GM21717 (cell line): ENCODE data around the gene JCAD.
"Not testable (repeated sequence)": the region's sequence is repeated elsewhere in the genome, so short reads cannot be mapped to it uniquely, and the experiment has no call there.

Source experiments
- ATAC-seq: cut with Tn5 transposase; IDR thresholded peaks from one replicate; pipeline ENCODE4 v1.9.1; 2021; ENCODE audit warnings: mild to moderate bottlenecking, moderate library complexity; ENCODE audit not compliant: unreplicated experiment

The JCAD gene

DNA sequence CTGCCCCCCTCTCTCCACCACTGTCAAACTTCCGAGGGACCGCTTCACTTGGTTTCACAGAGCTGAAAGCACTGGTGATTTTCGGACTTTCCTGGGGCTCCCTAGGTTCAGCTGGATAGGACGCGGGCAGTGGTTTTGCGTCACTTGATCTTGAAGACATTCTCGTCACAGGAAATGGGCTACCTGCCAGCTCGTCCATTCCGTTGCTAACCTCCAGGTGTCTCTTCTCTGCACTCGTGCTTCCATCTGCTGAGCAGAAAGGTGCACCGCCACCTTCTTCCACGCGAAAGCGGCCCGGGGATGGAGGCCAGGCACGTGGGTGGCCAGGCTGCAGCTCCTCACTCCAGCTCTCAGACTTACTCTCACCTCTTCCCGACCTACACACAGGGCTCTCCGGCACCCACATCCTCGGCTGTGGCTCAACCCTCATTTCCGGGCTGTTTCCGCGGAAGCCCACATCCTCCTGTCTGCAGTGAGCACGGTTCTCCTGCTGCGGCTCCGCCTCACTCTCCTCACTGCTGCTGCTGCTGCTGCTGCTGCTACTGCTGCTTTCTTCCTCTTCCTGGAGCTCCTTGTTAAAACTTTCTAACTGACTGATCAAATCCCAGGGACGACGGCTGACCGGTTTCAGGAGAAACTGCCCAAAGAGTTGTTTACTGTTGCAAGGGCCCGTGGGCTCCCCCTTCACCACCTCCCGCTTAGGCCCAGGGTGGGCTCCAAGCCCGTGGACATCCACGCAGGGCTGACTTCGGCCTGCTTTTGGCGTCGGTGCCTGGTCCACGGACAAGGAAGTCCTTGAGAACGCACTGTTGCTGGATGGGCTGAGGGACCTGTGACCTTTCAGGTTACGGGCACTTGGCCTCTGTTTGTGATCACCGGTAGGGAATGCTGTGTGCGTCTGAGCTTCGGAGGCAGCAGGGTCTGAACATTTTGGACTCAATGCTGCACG, 32.1 kb downstream of the JCAD start:
- peak; percentile 81 for ATAC-seq

DNA sequence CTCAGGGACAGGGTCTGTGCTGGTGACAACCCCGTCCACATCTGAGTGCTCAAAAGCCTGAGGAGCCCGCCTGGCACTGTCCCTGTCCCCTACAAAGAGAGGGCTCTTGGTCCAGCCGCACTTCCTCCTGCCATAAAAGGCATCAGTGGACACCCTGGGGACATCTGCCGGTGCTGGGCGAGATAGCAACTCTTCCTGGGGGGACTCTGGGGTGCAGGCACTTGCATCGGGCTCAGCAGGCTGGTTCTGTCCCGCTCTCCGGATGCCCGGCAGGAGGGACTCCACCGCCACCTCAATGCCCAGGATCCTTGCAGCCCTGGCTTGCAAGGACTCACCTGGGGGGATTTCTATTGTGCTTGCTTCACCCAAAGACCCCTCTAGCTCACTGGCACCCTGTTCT, 32.8 kb downstream of the JCAD start:
- ATAC-seq = no peak

DNA sequence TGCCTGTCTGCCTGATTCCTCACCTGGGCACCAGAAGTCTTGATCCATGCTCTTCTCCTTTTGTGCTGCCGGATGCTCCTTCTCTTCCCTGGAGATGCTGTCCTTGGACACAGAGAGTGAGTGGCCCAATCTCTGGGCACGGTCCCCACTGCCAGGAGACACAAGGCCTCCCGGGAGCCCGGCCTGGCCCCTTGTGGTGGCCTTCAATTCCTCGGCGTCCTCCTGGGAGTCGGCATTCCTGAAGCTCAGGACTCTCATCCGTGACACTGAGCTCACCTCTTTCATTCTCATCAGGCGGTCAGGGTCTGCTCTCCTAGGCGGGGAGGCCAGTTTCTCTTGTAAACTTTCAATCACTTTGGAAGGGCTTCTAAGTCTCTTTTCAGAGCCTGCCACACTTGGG, 33.3 kb downstream of the JCAD start:
- ATAC-seq = no peak

DNA sequence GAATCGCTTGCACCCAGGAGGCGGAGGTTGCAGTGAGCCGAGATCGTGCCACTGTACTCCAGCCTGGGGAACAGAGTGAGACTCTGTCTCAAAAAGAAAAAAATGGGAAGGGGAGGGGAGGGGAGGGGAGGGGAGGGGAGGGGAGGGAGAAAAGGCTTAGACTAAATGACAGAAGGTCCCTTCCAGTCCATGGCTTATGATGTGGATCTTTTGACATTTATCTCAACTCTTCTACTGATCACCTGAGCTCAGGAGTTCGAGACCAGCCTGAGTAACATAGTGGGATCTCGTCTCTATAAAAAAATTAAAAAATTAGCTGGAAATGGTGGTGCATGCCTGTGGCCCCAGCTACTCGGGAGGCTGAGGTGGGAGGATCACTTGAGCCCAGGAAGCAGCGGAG, 34.0 kb downstream of the JCAD start:
- not testable (repeated sequence) for ATAC-seq

DNA sequence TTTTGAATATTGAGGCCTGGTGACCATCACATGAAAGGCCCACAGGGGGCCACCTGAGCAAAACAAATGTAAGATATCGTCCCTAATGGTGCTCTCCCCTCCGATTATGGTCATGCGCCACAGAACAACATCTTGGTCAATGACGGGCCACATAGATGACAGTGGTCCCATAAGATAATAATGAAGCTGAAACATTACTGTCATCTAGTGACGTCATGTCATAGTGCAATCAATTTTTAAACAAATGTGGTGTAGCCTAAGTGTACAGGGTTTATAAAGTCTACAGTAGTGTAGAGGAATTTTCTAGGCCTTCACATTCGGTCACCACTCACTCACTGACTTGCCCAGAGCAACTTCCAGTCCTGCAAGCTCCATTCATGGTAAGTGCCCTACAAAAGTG, 36.8 kb downstream of the JCAD start:
- no peak for ATAC-seq

GRCh38 chr10:30019468-30019867, 39.9 kb downstream of the JCAD start:
- no peak for ATAC-seq

- ATAC-seq = no peak
Observed at GRCh38 chr10:30018496-30018895, 40.9 kb downstream of the JCAD start.

DNA sequence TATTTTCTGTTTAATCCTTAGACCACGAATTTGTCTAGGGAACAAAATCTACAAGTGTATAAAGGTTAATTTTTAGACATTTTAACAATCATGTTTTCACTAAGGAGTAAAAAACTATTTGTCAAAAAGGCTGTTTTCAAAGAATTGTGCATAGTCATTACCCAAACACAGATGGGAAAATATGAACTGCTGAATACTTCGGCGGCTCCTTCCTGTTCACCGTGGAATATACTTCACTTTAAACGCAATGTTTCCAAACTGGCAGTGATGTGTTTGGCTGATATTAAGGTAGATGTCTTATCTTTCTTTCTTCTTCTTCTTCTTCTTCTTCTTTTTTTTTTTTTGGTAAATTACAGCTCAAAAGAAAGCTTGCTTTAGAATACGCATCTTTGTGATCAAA, 41.4 kb downstream of the JCAD start:
- no peak for ATAC-seq

DNA sequence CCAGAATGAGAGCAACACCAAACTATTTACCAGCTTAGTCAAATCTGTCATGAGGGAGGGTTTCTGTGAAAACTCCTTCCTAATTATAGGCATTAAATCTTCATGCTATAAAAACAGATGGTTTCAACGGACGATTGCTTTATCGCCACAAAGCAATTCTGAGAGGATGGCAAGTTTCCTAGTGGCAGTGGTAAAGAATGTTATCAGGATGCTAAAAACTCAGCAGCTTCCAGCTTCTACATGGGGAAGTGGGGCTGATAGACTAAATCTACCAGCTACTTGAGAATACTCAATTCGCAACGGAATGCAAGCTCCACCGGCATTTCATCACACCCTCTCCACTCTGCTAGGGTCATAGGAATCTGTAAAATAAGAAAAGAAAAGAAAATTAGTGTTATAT, 41.8 kb downstream of the JCAD start:
- no peak for ATAC-seq

DNA sequence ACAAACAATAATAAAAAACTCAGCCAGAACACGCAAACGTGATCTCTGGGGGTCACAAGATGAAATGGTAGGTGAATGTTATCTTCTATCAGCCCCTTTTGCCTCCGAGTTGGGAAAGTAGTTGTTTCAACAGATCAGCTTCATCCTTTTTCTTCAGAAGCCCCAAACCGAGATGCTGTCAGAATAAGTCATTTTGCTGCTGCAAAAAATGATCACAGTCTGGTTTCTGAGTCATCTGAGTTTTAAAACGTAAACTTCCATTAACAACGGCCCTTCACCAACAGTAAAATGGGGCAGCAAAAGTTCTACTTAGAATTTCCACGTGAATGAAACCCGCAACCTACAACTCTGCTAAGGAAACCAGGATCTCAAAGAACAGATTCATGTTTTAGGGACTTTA, 44.9 kb downstream of the JCAD start:
- ATAC-seq = no peak

DNA sequence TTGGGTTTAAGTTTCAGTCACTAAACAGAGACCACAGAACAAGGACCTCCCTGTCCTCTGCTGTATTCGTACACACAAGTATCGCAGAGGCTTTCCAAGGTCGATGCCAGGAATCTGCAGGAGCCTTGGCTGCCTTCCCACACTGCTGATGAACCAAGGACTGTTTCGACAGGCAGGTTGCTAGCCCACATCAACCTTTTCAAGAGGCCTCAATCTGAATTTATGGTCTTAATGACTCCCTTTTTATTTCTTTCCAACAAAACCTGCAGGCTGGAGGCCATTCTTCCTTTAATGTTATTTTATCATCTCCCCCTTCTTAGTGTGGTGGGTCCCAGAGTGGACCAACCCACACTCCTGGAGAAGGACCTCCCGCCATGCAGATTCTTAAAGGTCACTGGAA, 45.6 kb downstream of the JCAD start:
- no peak for ATAC-seq

DNA sequence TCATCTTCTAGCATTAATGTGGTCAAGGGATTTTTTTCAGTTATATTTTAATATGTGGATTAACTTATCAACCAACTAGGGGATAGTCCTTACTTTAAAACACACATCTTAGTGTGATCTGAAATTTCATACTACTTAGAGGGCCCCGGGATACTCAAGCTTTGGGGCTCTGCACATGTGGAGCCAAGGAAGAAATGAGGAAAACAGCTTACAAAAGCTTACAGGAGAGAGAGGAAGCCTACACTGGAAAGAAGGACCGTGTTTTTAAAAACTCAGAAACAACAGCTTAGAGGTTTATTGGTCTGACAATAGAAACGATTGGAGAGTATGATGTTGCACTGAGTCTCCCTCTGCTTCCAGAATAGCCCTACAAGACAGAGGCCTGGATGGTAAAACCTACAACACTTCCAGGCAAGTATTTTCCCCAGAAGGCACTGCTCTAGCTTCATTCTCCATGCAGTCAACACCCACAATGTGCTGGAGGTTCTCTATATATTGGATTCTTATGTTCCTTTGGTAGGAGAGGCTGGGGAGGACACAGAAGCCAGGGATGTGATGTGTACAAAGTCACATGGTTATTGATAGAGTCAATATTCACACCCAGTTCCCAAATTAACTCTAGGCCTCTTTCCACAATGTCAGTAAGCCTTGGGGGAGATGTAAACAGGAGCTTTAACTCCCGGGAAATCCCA, 47.3 kb downstream of the JCAD start:
- no peak for ATAC-seq

GRCh38 chr10:30011396-30011795, 48.0 kb downstream of the JCAD start:
- no peak for ATAC-seq

- ATAC-seq = no peak
Observed at GRCh38 chr10:30007406-30007805, 52.0 kb downstream of the JCAD start.

GRCh38 chr10:30006410-30006809, 53.0 kb downstream of the JCAD start:
- no peak for ATAC-seq

- ATAC-seq = not testable (repeated sequence)
Observed at GRCh38 chr10:30005116-30005515, 54.3 kb downstream of the JCAD start.

DNA sequence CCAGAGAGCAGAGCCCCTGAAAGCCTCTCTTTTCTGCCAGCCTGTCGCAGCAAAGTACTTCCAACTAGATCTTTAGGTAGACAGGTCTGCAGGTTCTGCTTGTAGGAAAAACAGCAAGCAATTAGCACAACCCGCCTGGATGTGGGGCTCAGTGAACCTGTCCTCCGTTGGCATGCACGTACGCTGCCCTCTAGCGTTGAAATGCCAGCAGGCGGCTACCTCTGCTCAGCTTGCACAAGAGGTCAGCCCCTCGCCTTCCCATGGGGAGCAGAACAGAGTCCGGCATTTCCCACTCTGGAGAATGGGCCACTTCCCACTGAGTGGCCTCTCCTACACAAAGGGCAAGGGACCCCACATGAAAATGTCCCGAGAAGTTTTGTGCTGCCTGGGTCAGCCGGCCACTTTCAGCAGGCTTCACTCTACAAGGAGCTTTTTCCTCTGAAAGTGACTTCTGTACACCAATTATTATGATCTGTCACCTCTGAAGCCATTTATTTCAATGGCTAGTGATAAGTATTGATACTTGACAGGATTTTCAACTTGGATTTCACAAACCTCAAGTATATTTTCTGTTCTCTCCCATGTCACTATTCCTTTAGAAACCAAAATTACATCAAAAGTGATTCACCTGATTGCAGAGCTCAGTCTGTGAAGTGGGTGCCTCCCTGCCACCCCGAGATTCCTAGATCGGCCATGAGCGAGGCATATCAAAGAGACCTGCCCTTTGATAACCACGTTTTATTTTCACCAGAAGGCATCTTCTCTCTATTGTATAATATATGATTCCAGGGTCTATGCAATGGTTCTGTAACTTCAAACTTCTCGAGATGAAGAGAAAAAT, 56.7 kb downstream of the JCAD start:
- no peak for ATAC-seq

- no peak for ATAC-seq
Observed at GRCh38 chr10:30000802-30001571, 58.4 kb downstream of the JCAD start.

- ATAC-seq = peak; percentile 69
Observed at GRCh38 chr10:29998142-29998808, 61.1 kb downstream of the JCAD start.

DNA sequence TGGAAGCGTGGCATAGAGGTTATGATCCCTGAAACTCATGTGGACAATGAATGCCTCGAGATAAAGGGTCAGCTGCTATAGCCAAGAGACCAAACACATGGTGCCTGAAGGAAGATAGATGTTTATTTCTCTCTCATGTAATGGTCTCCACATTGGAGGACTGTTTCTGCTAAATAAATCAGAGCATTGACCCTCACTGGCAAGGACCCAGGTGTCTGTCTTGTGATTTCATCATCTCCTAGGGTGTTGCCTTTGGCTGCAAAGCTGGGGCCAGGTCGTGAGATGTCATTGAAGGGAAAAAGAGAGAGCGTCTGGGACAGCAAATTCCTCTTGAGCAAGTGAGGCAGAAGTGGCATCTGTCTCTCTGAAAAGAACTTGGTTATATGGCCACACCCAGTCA, 64.6 kb downstream of the JCAD start:
- no peak for ATAC-seq
